GM19468 (cell line): ENCODE measurements around the gene ZFAND3.

ENCODE experiments used
- ATAC-seq: cut with Tn5 transposase; IDR thresholded peaks from one replicate; pipeline ENCODE4 v1.9.1; 2021; ENCODE audit warnings: mild to moderate bottlenecking, moderate library complexity, moderate number of reproducible peaks; ENCODE audit not compliant: unreplicated experiment; ENCODE audit errors: extremely low read depth

The ZFAND3 gene

DNA sequence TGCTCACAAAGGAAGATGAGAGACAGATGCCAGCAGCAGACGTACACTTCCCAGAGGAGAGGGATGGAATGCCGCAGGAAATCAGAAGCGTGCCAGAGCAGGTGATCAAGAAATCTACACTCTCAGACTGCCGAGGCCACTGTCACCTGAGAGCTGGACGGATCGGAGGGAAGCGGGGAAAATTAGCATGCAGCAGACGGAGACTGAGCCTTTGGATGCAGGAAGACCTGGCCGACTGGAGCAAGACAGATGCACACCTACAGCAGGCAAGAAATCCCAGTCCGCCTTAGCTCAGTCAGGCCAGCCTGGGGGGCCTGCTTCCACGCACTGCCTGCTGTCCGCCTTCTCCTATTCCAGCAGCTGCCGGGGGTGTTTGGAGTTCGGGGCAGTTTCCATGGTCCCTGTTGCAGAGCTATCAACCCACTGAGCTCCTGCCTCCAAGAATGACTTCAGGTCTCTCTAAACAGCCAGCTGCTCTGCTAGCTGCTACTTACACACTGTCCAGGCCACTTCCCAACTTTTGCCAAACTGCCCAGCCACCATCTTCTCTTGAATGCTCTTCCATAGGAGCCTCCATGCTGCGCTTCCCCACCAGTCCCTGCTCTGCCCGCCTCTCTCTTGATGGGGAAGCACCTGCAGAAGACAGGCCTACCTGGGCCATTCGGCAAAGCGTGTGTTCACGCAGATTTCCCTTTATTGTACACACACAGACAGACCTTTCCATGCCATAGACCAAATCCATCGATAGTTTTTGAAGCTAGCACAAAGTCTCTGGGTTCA lies 368.5 kb downstream of the ZFAND3 start:
- ATAC-seq, result no peak

- no peak for ATAC-seq
Observed at GRCh38 chr6:38188677-38189335, 369.3 kb downstream of the ZFAND3 start.

DNA sequence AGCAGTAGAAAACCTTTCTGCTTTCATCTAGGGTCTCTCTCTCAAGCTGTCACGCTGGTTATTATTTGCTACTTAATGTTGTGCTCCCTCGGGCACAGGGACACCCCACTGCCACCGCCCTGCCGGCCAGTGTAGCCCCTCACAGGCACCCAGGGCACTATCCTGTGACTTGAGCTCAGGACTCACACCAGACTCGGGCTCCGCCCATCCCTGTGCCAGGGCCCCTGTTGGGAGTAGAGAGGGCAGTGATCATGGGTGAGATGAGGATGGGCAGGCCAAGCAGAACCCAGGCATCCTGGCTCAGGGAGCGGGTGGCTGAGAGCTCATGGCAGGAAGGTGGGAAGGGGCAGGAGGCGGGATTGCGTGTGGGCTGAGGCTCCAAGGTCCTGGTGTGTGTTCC lies 371.9 kb downstream of the ZFAND3 start:
- no peak for ATAC-seq

DNA sequence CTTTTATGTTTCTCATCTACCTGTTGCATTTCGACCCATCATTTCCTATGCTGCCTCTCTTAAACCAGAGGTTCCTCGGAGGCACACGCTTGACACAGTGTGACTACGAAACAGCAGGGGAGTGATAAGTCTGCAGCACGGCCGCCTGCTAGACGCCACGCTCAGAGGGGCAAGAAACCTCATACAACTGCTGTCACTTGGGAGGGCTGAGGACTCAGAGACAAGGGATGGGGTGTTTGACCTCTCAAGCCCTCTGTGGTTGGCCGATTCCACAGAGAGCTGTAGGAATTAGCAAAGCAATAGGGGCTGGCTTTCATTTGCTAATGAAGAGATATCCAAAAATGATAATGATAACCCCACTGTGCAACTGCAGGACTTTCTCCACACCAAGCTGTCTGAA lies 372.5 kb downstream of the ZFAND3 start:
- ATAC-seq, result no peak

GRCh38 chr6:38192487-38192886 lies 373.0 kb downstream of the ZFAND3 start:
- ATAC-seq, result no peak

- no peak for ATAC-seq
Observed at GRCh38 chr6:38193051-38193450, 373.5 kb downstream of the ZFAND3 start.

DNA sequence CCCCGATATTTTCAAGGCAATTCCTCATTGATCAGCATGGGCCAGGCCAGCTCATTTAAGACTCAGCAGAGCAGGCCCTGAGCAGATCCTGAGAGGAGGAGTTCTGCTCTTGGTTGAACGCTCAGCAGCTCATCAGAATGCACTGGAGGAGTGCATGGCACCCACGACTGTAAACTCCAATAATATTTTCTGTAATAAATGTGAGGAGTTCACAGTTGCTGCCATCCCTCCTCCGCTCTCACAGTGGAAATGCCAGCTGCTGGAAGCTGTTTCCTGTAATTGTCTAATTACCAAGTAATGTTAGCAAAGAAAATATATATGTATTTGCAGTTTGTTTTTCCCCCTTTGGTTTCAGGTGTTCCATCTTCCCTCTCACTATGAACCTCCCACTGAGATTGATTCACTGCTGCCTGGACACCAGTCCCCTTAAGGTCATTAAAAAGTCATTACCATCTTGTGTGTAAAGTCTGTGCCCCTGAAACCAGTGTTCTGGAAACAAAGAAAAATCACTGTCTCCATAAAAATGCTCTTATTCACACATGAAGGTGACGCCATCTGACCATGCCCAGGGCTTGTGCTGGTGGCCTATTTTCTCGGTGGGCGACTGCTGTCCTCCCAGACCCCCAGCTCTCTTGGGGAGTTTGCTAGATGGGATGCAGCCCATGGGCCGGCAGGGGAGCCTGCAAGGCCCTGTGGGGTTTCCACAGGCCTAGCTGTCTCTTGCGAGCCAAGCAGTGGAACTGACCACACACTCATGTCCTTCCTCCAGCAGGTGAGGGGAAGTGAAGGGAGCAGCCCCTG lies 374.2 kb downstream of the ZFAND3 start:
- ATAC-seq, result no peak

DNA sequence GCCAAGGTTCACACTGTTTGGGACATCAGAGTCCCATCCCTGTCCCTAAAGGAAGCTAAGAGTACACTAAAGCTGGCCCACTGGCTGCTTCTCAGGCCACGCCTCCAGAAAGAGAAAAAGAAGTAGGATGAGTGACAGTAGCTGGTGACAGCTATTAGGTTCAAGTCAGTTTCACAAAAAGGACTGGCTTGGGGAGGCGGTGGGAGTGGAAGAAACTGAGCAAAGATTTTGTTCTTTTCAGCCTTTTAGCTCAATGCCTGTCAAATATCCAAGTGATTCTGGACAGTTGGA lies 374.7 kb downstream of the ZFAND3 start:
- no peak for ATAC-seq

- ATAC-seq, result no peak
Observed at GRCh38 chr6:38194589-38194988, 375.1 kb downstream of the ZFAND3 start.

- no peak for ATAC-seq
Observed at GRCh38 chr6:38195113-38195635, 375.6 kb downstream of the ZFAND3 start.

DNA sequence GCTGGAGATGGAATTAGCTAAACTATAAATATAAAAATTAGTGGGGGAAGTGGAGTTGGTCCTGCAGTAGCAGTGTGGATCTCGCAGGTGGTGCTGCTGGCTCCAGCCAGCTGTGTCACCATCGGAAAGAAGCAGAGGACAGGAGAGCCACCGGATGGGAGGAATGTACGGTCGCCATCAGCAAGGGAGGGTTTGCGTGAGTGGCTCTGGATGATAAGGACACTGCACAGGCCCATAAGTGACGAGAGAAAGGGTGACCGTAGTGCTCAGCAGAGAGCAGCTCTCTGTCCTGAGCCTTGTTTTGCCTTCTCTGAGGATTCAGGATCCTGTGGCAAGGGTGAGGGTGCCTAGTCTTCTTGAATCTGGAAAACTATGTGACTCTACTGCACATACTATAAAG lies 378.7 kb downstream of the ZFAND3 start:
- ATAC-seq, result no peak
